Skin of body (tissue), 2 donors: Measurements from ENCODE around the gene DSC2. TPM values are rescaled to one million over a fixed set of nuclear protein-coding genes. Genes with fewer than 3 reads are reported as not detected.
"Not testable (repeated sequence)": the region's sequence is repeated elsewhere in the genome, so short reads cannot be mapped to it uniquely, and the experiment has no call there.

Experiments
- DNase-seq: peaks from one replicate; lab custom pipeline; 2025; lab: John Stamatoyannopoulos, UW
- total RNA-seq: library from RNA; depleted of rRNA; stranded (reverse); fragments of >200 nt; gene quantifications from one replicate; pipeline ENCODE4 v1.2.3, GENCODE V29; 2014

Gene DSC2
- total RNA-seq: 36.4 TPM

DNA sequence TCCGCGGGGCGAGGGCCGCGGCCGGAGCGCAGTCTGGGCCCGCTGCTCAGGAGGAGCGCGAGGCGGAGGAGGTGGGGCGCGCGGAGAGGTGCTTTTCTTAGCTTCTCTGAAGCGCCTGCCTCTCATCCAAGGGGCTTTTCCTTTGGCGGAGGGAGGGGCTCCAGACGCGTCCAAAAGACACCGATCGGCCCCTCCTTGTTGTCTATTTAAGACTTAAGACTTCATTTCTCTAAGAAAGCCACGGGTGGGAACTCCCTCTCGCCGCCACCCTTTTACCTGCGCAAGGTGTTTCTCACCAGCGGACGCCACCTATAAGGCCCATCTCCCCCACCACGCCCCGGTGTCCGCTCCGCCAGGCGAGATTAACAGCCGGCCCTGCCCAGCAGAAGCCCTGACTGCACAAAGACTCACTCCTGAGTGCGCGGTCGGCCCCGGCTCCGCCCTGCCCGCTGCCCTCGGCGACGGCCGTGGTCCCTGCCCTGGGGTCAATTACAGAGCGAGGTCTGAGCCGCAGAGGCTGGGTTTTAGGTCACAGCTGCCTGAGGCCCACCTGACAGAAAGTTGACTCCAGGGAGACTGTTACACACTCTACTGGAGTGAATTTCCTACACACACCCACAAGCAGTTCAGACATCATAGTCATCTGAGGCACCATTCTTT lies at the start of gene DSC2:
DSC2 (minus strand) TSS at position 397 of the 660 bp plus-strand sequence. CDS start 450 bp downstream, outside the sequence.
- no peak for DNase-seq

GRCh38 chr18:31149351-31149750 lies 47.1 kb upstream of the DSC2 start:
- DNase-seq: no peak

GRCh38 chr18:31148600-31148999 lies 46.4 kb upstream of the DSC2 start:
- DNase-seq: no peak

GRCh38 chr18:31146809-31147208 lies 44.6 kb upstream of the DSC2 start:
- no peak for DNase-seq

GRCh38 chr18:31143025-31143424 lies 40.8 kb upstream of the DSC2 start:
- no peak for DNase-seq

DNA sequence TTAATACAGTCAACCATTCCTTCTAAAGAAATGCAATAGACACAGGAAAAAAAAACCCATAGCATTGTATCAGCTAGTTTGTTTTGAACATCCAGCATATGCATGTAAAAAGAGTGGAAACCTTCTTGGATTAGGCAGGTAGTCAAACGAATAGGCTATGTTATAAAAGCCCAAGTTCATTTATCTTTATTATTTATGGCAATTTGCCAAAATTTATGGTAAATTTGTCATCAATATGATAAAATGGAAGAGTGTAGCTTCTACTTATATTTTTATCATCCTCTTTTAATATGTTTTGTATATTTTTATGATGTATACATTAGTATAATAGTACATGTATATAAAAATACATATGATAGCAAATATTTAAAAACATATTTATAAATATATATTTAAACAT lies 36.5 kb upstream of the DSC2 start:
- no peak for DNase-seq

DNA sequence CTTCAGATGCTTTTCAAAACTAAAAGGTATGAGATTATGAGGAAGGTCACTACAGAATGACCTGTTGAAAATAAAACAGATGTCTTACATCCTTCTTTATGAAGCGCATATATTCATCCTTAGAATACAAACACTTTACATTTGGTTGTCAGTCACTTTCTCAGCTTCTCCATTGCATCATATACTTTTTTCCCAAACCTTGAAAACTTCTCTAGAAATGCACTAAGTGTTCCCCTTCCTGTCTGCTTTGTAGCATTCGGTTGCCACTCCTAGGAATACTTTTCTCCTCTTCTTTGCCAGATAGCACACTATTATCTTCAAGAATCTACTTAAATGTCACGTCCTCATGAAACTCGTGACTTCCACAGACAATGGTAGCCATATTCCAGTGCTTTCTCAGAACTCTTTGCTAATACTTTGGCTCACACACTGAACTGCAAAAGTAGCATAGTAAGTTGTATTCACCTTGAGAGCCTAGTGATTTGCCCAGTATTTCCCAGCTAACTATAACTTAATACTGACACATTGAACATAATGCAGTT lies 32.8 kb upstream of the DSC2 start:
- no peak for DNase-seq

DNA sequence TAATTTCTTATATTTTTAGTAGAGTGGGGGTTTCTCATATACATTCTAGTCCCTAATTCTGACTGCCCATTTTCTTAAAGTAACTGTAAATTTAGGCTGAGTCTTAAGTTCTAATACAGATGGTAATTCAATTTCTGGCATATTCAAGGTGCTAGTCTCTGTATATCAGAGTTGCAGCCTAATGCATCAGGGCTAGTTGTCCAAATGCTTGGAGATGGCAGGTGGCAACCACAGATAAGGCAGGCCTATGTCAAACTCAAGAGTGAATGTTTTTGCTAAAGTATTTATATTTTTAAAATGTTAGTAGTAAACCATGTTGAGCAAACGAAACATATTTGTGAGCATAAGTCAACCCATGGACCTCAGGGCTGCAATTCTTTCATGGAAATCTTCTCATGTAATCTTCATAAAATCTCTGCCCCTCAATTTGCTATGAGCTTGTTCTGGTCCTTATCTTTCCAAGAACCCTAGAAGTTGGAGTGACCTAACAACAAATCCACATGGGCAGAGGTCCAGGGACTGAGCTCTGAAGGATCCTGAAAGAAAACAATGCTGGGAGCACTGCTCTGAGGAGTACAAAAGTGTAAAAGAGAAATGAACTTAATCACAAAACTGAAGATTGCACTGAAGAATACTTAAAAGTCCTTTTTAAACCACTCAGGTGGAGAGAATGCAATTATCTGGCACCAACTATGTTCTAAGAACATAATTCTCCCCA lies 27.3 kb upstream of the DSC2 start:
- DNase-seq: no peak

DNA sequence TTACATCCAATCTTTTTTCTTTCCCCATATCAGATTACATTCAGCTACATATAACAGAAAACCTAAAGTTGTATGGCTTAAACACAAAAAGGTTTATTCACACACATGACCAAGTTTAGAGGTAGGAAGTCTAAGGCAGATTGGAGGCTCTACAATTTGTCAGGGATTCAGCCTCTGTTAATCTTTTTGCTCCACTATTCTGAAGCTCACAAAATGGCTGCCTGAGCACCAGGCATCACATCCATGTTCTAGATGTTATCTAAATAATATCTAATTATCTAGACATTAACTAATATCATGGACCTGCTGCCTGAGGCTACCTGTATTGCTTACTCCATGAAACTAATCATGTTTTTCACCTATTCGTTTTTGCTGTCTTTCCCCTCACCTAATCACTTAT lies 23.7 kb upstream of the DSC2 start:
- DNase-seq: no peak

GRCh38 chr18:31123125-31123524 lies 20.9 kb upstream of the DSC2 start:
- DNase-seq: not testable (repeated sequence)

DNA sequence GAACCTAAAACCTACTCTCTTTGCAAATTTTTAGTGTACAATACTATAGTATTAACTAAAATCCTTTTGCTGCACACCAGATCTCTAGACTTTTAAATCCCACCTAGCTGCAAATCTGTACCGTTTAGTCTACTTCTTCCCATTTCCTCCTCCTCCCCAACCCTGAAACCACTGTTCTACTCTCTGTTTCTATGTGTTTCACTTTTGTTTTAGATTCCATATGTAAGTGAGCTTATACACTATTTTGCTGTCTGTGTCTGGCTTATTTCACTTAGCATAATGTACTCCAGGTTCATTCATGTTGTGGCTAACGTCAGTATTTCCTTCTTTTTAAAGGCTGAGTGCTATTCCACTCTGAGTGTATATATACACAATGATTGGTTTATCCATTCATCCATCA lies 18.4 kb upstream of the DSC2 start:
- DNase-seq: no peak

DNA sequence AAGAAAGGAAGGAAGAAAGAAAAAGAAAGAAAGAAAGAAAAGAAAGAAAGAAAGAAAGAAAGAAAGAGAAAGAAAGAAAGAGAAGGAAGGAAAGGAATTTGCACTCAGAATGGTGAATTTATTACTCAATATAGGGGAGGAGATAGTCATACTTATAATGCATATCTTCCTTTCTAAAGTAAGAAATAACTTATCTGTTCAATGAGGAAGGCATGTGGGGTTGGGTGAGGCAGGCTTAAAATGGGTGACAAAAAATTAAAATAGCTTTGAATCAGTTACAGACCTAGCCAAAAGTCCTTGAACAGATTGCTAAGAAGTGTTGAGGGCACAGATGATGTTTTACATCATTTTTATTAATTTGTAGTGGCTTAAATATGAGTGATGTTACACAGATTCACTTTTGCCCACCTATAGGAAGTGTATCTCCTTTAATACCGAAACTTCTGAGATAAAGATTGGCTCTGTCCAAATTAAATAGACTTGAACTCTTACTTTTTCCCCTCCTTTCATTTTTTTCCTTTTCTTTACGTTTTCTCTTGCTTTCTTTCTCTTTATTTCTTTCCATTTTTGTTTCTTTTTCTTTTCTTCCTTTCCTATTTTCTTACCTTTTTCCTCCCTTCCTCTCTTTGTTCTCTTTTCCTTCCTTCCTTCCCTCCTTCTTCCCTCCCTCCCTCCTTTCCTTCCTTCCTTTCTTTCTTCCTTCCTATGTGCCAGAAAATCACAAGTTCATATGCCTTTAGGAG lies 14.8 kb upstream of the DSC2 start:
- no peak for DNase-seq

GRCh38 chr18:31112804-31113203 lies 10.6 kb upstream of the DSC2 start:
- no peak for DNase-seq

DNA sequence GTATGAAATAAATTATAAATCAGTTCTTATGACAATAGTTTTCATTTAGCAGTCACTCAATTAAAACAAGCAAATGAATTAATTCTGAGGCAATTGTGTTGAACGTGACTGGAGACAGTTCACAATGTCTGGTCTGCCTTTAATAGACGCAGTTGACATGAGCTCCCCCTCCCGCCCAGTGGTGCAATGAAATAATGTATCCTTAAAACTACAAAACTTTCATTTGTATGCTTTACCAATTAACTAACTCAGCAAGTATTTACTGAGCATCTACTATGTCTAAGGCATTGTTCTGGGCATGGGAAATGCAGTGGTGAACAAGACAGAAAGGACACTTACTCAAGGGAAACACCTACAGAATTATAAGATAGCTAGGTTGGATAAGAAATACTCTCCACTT lies 3.5 kb upstream of the DSC2 start:
- no peak for DNase-seq

DNA sequence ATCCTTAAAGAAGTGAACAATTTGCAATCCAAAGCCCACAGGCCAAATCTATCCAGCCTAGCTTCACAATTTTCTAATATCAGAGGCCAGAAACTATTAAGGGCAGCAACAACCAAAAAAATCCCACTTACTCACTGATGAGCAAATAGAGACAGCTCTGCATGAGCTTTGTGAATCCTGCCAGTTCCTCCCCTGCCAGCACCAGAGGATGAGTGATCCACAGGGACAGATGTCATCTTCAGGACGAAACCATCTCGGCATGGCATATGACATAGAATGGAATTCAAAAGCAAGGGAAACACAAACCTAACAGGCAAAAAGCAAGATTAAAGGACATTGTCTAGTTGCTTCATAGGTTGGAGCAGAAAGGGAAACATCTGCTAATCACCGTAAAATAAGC lies 2.2 kb upstream of the DSC2 start:
- no peak for DNase-seq

- DNase-seq: no peak
Observed at GRCh38 chr18:31103423-31103822, 1.2 kb upstream of the DSC2 start.

GRCh38 chr18:31102941-31103340 lies 720 bp upstream of the DSC2 start:
- no peak for DNase-seq

- no peak for DNase-seq
Observed at GRCh38 chr18:31101183-31102024, 817 bp downstream of the DSC2 start.

GRCh38 chr18:31100436-31101182 lies 1.6 kb downstream of the DSC2 start:
- DNase-seq: no peak

DNA sequence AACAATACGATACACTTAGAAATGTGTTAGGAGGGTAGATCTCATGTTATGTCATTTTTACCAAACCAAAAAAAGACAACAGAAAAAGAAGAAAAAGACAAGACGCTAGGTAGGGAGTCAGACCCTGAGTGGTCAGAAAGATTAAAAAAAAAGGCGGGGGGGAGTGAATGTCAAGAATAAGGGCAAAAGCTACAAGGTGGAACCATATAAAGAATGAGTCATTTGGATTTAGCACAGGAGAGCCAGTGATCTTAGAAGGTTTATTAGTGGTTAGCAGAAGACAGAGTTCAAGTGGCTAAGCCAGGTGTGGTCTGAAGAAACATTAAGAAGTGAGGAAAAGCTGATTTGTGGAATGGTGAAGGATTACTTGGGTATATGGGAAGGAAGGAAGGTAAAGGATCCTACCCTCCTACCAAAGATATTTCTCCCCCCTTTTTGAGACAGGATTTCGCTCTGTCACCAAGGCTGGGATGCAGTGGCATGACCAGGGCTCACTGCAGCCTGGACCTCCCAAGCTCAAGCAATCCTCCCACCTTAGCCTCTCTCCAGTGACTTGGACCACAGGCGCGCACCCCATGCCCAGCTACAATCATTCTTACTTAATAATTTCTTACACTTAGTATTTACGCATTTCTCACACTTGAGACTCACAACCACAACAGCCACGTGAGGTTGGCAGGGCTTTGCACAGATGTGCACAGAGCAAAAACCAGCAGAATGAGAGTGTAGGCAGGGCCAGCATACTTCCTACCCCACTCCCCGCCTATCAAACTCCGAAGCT lies 2.6 kb downstream of the DSC2 start:
- DNase-seq: no peak
